ENCODE measurements around the gene CRB2.

CRB2 gene

GRCh38 chr9:123424552-123425225, 68.7 kb downstream of the CRB2 start:
- no peak for DNase-seq

- DNase-seq: no peak
These were observed 69.3 kb downstream of the CRB2 start for GRCh38 chr9:123425261-123425821.

GRCh38 chr9:123425836-123426365, 69.9 kb downstream of the CRB2 start:
- DNase-seq: no peak

GRCh38 chr9:123426406-123426805, 70.4 kb downstream of the CRB2 start:
- no peak for DNase-seq
